ENCODE data around the gene ESD.

GRCh38 chr13:46736541-46737310 lies 60.2 kb downstream of the ESD start:
- TF ChIP-seq, protein P1, sequence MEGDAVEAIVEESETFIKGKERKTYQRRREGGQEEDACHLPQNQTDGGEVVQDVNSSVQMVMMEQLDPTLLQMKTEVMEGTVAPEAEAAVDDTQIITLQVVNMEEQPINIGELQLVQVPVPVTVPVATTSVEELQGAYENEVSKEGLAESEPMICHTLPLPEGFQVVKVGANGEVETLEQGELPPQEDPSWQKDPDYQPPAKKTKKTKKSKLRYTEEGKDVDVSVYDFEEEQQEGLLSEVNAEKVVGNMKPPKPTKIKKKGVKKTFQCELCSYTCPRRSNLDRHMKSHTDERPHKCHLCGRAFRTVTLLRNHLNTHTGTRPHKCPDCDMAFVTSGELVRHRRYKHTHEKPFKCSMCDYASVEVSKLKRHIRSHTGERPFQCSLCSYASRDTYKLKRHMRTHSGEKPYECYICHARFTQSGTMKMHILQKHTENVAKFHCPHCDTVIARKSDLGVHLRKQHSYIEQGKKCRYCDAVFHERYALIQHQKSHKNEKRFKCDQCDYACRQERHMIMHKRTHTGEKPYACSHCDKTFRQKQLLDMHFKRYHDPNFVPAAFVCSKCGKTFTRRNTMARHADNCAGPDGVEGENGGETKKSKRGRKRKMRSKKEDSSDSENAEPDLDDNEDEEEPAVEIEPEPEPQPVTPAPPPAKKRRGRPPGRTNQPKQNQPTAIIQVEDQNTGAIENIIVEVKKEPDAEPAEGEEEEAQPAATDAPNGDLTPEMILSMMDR (IDR thresholded peaks at IDR 0.05) = no peak
- no peak for TF ChIP-seq ATF3 (CRISPR knock-in tag; conservative IDR thresholded peaks at IDR 0.05)

All from WTC11 (cell line).